ENCODE results near the gene LRRC7. TPM values are rescaled to one million over a fixed set of nuclear protein-coding genes. Genes with fewer than 3 reads are reported as not detected.

Gene LRRC7
- total and polyA plus RNA-seq, 2 experiments from 2014 or later = 1.2 TPM; not detected in 1

- no peak for TF ChIP-seq ZNF462 (CRISPR knock-in tag; IDR thresholded peaks at IDR 0.05)
Measured at GRCh38 chr1:69523032-69523431, 44.7 kb upstream of the LRRC7 start (continued).

GRCh38 chr1:69523461-69523860, 44.3 kb upstream of the LRRC7 start:
- Histone ChIP-seq H3K27ac (ENCODE audit: low read depth) (no peak overlapping the region), H4K20me1 (replicated peaks; ENCODE audit: insufficient read depth) (no peaks in the 10 kb centered on the region), H2AFZ (no peak overlapping the region), H3K4me1 (ENCODE audit: insufficient read depth) (no peaks in the 10 kb centered on the region), H3K79me2 (replicated peaks; ENCODE audit: insufficient read depth) (no peaks in the 10 kb centered on the region), H3K9me2 (ENCODE audit: insufficient read depth) (peaks cover 4% of the 10 kb centered on the region; the same call in 1 of the 2 replicates), H3K36me3 (ENCODE audit: insufficient read depth) (no peaks in the 10 kb centered on the region), H3K4me3 (no peak overlapping the region), H3K4me2 (no peak overlapping the region), H3F3A (replicated peaks; ENCODE audit: low read depth) (no peaks in the 10 kb centered on the region), H3K27me3 (ENCODE audit: insufficient read depth) (no peaks in the 10 kb centered on the region)
- H3K9me3 Mint-ChIP-seq = no peaks in the 10 kb centered on the region
- ATAC-seq = no peak
- no peaks in the 10 kb centered on the region for H3K4me1 Mint-ChIP-seq
- no peak overlapping the region for H3K4me3 Mint-ChIP-seq
- no peak for DNase-seq (ENCODE audit: low spot score)
- no peaks in the 10 kb centered on the region for H3K36me3 Mint-ChIP-seq (ENCODE audit: low read depth)
- H3K27me3 Mint-ChIP-seq (ENCODE audit: insufficient read depth, low read depth, poor library complexity) = peaks cover 1% of the 10 kb centered on the region
- H3K27ac Mint-ChIP-seq = no peak overlapping the region
- no peak for TF ChIP-seq NANOG (IDR thresholded peaks at IDR 0.05; ENCODE audit: borderline replicate concordance)
- TF ChIP-seq ZNF462 (CRISPR knock-in tag; IDR thresholded peaks at IDR 0.05) = no peak
- TF ChIP-seq ETS1 (IDR thresholded peaks at IDR 0.05) = no peak
- TF ChIP-seq ZNF114 (CRISPR knock-in tag; IDR thresholded peaks at IDR 0.05) = no peak
- no peak for TF ChIP-seq STAT1 (IDR thresholded peaks at IDR 0.05; ENCODE audit: unreplicated experiment)
- no peak for TF ChIP-seq POLR2AphosphoS5 (IDR thresholded peaks at IDR 0.05; ENCODE audit: low read depth)
- TF ChIP-seq CTCF (conservative IDR thresholded peaks at IDR 0.05; ENCODE audit: low read depth in 2 of 2) = no peak
